BLaER1 (cell line): ENCODE results near the gene KIF3A.

Experiments
- H3K27ac ChIP-seq: shearing (Covaris generic); formaldehyde crosslinking; 2 replicates; pipeline ENCODE4 v1.8.1; 2022
- H3K27me3 ChIP-seq: shearing (Covaris generic); formaldehyde crosslinking; 2 replicates; pipeline ENCODE4 v1.8.1; 2022
- H3K36me3 ChIP-seq: shearing (Covaris generic); formaldehyde crosslinking; 2 replicates; pipeline ENCODE4 v1.8.1; 2022
- H3K4me1 ChIP-seq: shearing (Covaris generic); formaldehyde crosslinking; 2 replicates; pipeline ENCODE4 v1.8.1; 2022
- H3K4me2 ChIP-seq: shearing (Covaris generic); formaldehyde crosslinking; 2 replicates; pipeline ENCODE4 v1.8.1; 2022
- H3K4me3 ChIP-seq: shearing (Covaris generic); formaldehyde crosslinking; 2 replicates; pipeline ENCODE4 v1.8.1; 2022
- H3K9ac ChIP-seq: shearing (Covaris generic); formaldehyde crosslinking; 2 replicates; pipeline ENCODE4 v1.8.1; 2022
- H3K9me3 ChIP-seq: shearing (Covaris generic); formaldehyde crosslinking; 2 replicates; pipeline ENCODE4 v1.8.1; 2022
- H4K20me1 ChIP-seq: shearing (Covaris generic); formaldehyde crosslinking; 2 replicates; pipeline ENCODE4 v1.8.1; 2022
- Cebpa-rat ChIP-seq: shearing (Covaris generic); IDR thresholded peaks from 2 replicates; pipeline ENCODE4 v1.8.1; 2022

Gene KIF3A

DNA sequence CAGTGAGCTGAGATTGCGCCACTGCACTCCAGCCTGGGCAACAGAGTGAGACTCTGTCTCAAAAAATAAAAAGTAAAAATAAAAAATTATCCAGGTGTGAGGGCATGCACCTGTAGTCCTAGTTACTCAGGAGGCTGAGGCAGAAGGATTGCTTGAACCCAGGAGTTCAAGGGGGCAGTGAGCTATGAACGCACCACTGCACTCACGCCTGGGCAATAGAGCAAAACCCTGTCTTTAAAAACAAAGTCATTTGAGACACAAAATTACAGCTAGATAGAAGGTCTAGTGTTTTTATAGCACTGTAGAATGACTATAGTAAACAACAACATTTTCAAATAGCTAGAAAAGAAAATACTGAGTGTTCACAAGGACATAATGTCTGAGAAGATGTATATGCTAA, 47.2 kb downstream of the KIF3A start:
- no peaks in the 10 kb centered on the region for H3K9me3 ChIP-seq
- H3K36me3 ChIP-seq, result 0 out of 2 replicates have a peak, but pooled peaks cover 5% of the 10 kb centered on the region
- H3K4me3 ChIP-seq, result no peak overlapping the region
- no peak overlapping the region for H3K9ac ChIP-seq
- peaks cover 24% of the 10 kb centered on the region for H3K4me1 ChIP-seq
- no peak overlapping the region; the same call in 1 of the 2 replicates for H3K4me2 ChIP-seq
- no peak for TF ChIP-seq Cebpa-rat
- no peaks in the 10 kb centered on the region for H3K27me3 ChIP-seq
- no peaks in the 10 kb centered on the region for H4K20me1 ChIP-seq
- H3K27ac ChIP-seq, result no peak overlapping the region

DNA sequence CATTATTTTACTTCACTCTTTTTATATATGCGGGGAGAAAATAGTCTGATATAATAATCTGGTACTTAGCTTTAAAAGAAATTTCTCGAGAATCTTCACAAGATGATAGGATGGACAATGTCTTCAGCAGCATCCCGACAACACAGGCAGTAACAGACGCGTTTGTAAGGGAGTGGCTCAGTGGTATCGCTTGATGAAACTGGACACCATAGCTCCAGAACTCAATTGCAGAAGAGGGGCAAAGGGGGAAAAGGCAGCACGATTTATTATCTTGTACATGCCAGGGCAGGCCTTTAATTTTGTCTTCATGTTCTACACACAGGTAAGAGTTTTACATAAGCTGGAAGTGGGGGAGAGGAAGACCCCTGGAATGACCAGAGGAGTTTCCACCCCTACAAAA, 47.8 kb downstream of the KIF3A start:
- Histone ChIP-seq H3K9me3 (no peaks in the 10 kb centered on the region), H3K4me2 (no peak overlapping the region), H3K9ac (no peak overlapping the region), H3K4me3 (no peak overlapping the region), H4K20me1 (no peaks in the 10 kb centered on the region), H3K27ac (no peak overlapping the region), H3K4me1 (peaks cover 30% of the 10 kb centered on the region), H3K27me3 (no peaks in the 10 kb centered on the region), H3K36me3 (0 out of 2 replicates have a peak, but pooled peaks cover 3% of the 10 kb centered on the region)
- no peak for TF ChIP-seq Cebpa-rat

DNA sequence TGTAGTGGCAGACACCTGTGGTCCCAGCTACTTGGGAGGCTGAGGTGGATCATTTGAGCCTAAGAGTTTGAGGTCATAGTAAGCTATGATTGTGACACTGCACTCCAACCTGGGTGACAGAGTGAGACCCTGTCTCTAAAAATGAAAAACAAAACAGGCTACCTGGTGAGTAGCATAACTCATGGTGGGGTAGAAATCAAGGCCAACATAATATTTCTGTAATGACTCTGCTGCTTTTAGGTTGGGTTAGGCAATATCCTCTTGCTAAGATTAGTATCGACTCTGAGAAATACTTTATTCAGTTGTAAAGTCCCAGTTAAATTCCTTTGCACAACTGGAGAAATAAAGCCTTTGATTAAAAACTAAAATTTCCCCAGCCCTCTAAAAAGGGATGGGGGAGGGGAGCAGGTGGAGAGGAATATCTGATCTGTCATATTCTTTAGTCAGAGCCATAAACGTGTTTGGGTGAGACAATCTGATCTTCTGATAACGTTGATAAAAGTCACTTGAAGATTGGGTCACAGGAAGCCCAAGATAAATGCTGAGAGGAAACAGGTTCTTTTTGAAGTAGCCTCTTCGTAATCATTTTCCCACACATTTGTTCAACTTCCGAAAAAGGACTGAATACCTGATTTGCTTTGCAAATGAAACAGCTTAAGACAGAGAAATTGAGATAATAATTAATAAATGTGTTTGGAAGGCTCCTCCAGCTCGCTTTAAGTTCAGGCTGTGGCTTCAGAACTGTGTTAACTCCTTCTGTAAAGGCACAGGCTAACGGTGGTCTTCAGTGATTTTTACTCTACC, 48.6 kb downstream of the KIF3A start:
- Histone ChIP-seq H3K27ac (no peak overlapping the region), H3K4me2 (no peak overlapping the region), H3K4me3 (no peak overlapping the region)

DNA sequence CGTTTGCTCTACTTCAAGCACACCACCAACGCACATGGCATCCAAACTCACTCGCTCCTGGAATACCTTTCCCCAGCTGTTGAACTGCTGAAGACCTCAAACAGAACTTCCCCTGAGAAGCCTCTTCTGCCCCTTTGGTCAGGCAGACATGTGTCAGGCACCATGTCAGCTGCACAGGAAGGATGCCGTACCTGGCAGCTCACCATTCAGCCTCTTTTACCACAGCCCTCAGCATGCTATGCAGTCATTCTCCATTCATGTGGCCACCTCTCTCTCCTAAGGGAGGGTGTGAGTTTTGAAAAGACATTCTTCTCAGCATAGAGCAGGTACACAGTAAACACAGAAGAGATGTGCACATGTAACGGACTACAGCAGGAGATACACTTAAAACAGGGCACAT, 49.4 kb downstream of the KIF3A start:
- no peak overlapping the region for H3K27ac ChIP-seq
- H3K4me3 ChIP-seq, result no peak overlapping the region
- no peaks in the 10 kb centered on the region for H4K20me1 ChIP-seq
- H3K36me3 ChIP-seq, result no peaks in the 10 kb centered on the region
- no peaks in the 10 kb centered on the region for H3K27me3 ChIP-seq
- no peak overlapping the region for H3K9ac ChIP-seq
- no peak overlapping the region for H3K4me2 ChIP-seq
- H3K9me3 ChIP-seq, result no peaks in the 10 kb centered on the region
- H3K4me1 ChIP-seq, result peaks cover 36% of the 10 kb centered on the region
- TF ChIP-seq Cebpa-rat, result no peak

More for the DNA sequence above, 48.6 kb downstream of the KIF3A start:
- no peaks in the 10 kb centered on the region for H3K36me3 ChIP-seq
- no peak overlapping the region for H3K9ac ChIP-seq
- H3K27me3 ChIP-seq, result no peaks in the 10 kb centered on the region
- H4K20me1 ChIP-seq, result no peaks in the 10 kb centered on the region
- H3K4me1 ChIP-seq, result peaks cover 36% of the 10 kb centered on the region
- no peaks in the 10 kb centered on the region for H3K9me3 ChIP-seq
- TF ChIP-seq Cebpa-rat, result no peak

DNA sequence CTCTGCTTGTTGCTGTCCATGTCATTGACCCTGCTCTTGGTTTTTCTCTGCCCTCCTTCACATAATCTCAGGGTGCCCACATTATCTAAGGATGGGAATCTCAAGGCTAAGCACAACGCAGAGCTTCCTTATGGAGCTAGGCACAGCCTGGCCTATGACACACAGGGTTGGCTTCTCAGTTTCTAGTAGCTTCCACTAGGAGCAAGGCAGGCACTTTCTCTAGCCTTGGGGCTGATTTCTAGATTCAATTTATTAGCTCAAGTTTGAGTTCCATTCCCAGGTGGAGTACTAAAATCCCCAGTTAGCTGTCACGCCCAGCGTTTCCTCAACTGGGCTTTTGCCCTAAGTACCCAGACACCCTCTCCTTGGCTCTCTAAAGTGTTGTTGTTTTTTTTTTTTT, 51.2 kb downstream of the KIF3A start:
- Histone ChIP-seq H3K4me2 (no peak overlapping the region), H3K9ac (no peak overlapping the region), H3K27me3 (no peaks in the 10 kb centered on the region), H3K36me3 (no peaks in the 10 kb centered on the region), H3K4me3 (no peak overlapping the region), H4K20me1 (no peaks in the 10 kb centered on the region), H3K27ac (no peak overlapping the region), H3K4me1 (peaks cover 42% of the 10 kb centered on the region), H3K9me3 (no peaks in the 10 kb centered on the region)
- no peak for TF ChIP-seq Cebpa-rat

DNA sequence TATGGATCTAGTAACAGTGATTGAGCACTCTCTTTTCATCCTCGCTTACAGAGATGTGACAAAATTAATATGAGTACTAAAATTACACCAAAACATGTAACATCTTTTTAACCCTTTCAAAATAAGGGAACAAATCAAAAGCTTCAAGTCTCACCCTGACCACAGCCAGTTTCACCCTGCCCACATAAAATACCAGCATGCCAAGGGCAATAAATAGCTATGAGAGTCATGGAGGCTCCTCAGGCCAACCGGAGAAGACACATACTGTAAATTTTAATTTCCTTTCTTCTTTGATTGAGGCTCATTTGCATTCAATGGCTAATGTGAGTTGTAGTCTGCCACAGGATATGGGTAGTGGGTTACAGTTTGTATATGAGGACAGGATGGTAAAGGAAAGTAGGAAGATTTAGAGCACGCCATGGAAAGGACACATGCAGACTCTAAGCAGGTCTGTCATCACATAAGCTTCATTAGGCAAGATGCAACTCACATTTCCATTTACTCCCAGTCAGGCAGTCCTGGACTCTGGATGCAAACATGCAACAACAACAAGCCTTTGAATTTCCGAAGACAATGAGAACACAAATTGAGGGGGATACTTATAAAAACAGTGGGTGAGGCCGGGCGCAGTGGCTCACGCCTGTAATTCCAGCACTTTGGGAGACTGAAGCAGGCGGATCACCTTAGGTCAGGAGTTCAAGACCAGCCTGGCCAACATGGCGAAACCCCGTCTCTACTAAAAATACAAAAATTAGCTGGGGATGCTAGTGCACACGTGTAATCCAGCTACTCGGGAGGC, 52.2 kb downstream of the KIF3A start:
- no peak for TF ChIP-seq Cebpa-rat

DNA sequence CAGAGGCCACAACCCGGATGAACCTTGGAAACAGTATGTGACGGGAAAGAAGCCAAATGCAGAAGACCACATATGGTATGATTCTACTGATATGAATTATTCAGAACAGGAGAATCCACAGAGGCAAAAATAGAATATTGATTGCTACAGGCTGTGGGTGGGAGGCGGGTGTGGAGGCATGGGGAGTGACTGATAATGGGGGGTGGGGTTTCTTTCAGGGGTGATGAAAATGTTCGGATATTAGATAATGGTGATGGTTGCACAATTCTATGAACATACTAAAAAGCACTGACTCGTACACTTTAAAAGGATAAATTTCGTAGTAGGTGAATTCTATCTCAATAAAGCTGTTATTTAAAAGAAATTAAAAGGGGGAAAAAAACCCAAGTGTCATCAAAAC, 52.9 kb downstream of the KIF3A start:
- H3K4me3 ChIP-seq, result no peak overlapping the region
- peaks cover 44% of the 10 kb centered on the region for H3K4me1 ChIP-seq
- no peak overlapping the region for H3K9ac ChIP-seq
- no peaks in the 10 kb centered on the region for H3K27me3 ChIP-seq
- peak overlapping the region; percentile 62 for H3K4me2 ChIP-seq
- H4K20me1 ChIP-seq, result no peaks in the 10 kb centered on the region
- no peaks in the 10 kb centered on the region for H3K36me3 ChIP-seq
- no peak for TF ChIP-seq Cebpa-rat
- H3K9me3 ChIP-seq, result no peaks in the 10 kb centered on the region
- H3K27ac ChIP-seq, result no peak overlapping the region

More for the DNA sequence above, 52.2 kb downstream of the KIF3A start:
- H3K27me3 ChIP-seq, result no peaks in the 10 kb centered on the region
- H3K9ac ChIP-seq, result no peak overlapping the region
- no peaks in the 10 kb centered on the region for H4K20me1 ChIP-seq
- no peaks in the 10 kb centered on the region for H3K9me3 ChIP-seq
- peak overlapping the region; percentile 62 for H3K4me2 ChIP-seq
- H3K27ac ChIP-seq, result no peak overlapping the region
- peaks cover 44% of the 10 kb centered on the region for H3K4me1 ChIP-seq
- H3K36me3 ChIP-seq, result no peaks in the 10 kb centered on the region
- H3K4me3 ChIP-seq, result no peak overlapping the region

DNA sequence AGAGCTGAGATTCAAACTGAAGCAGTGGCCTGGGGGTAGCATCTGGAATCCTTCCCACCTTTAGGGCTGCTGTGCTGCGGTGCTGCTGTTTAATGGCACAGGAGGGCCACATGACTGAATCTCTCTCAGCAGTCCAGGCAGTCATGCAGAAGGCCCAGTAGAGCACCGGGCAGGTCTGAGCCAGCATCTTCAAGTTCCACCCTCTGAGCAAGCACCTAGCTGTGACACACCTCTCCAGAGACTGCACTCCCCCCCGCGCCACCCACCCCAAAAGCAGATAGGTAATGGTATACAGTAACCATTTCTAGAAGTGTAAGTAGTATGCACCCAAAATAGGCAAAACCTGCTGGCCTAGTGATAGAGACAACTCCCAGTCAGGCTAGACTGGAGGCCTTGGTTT, 55.4 kb downstream of the KIF3A start:
- Histone ChIP-seq H3K4me3 (no peak overlapping the region), H3K4me1 (peaks cover 30% of the 10 kb centered on the region), H3K9me3 (no peaks in the 10 kb centered on the region), H3K36me3 (no peaks in the 10 kb centered on the region), H3K27ac (no peak overlapping the region), H3K4me2 (no peak overlapping the region), H3K27me3 (no peaks in the 10 kb centered on the region), H3K9ac (no peak overlapping the region), H4K20me1 (no peaks in the 10 kb centered on the region)
- no peak for TF ChIP-seq Cebpa-rat

DNA sequence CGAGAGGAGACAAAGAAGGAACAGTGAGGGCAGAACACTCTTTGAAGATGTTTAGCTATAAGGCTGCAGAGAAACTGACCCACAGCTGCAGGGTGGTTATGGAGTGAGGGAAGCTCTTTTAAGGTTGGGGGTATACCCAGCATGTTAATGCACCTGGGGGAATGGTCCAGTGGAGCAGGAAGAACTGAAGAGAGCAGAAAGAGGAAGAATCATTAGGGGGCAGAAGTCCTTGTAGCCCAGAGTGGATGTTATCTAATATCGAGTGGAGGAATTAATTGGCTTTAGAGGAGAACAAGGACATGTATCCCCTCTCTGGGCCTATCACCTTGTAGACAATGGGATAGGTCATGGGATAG, 55.9 kb downstream of the KIF3A start:
- no peak overlapping the region for H3K27ac ChIP-seq
- no peaks in the 10 kb centered on the region for H3K9me3 ChIP-seq
- TF ChIP-seq Cebpa-rat, result no peak
- no peaks in the 10 kb centered on the region for H3K27me3 ChIP-seq
- no peaks in the 10 kb centered on the region for H3K36me3 ChIP-seq
- H3K4me1 ChIP-seq, result peaks cover 30% of the 10 kb centered on the region
- peak overlapping the region; percentile 2; the same call in 1 of the 2 replicates for H3K4me2 ChIP-seq
- no peak overlapping the region for H3K9ac ChIP-seq
- H4K20me1 ChIP-seq, result no peaks in the 10 kb centered on the region
- no peak overlapping the region for H3K4me3 ChIP-seq

DNA sequence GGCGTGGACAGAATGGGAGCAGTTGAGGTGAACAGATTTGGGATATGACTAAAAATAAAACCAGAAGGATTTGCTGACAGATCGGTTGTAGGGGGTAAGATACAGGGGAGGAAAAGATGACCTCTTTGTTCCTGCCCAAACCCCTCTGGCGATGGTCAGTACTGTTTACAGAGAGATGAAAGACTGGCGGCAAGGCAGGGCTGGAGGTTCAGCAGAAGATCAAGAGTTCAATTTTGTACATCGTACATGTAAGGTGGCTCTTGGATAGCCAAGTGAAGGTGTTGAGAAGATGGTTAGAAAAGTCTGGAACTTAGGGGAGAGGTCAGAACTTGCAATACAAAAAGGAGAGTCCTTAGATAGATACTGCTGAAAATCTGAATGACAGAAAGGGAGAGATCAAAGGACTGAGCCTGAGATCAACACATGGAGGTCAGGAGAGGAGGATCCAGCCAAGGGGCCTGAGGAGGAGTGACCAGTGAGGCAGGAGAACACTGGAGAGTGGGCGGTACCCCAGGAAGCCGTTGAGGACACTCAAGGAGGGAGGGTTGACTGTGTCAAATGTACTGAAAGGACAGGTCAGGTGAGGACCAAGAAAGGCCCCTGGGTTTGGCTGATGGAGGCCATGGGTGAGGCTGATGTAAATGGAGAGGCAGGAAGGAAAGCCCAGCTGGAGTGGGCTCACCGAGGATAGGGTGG, 56.4 kb downstream of the KIF3A start:
- TF ChIP-seq Cebpa-rat, result no peak
- H3K4me3 ChIP-seq, result no peak overlapping the region
- H3K27me3 ChIP-seq, result no peaks in the 10 kb centered on the region
- H3K4me1 ChIP-seq, result peaks cover 28% of the 10 kb centered on the region
- no peaks in the 10 kb centered on the region for H3K9me3 ChIP-seq
- H4K20me1 ChIP-seq, result no peaks in the 10 kb centered on the region
- H3K9ac ChIP-seq, result no peak overlapping the region
- H3K36me3 ChIP-seq, result no peaks in the 10 kb centered on the region
- H3K27ac ChIP-seq, result no peak overlapping the region
- peak overlapping the region; percentile 2; the same call in 1 of the 2 replicates for H3K4me2 ChIP-seq
